Dermis lymphatic vessel endothelial cell (primary cell): ENCODE measurements around the gene AURKB. TPM values are rescaled to one million over a fixed set of nuclear protein-coding genes. Genes with fewer than 3 reads are reported as not detected.

ENCODE experiments used
- total RNA-seq: library from RNA; depleted of rRNA; stranded (reverse); fragments of >200 nt; gene quantifications from 2 replicates; pipeline ENCODE4 v1.2.1, GENCODE V29; 2014

AURKB gene
- total RNA-seq: 5.9 and 6.2 TPM in 2 replicates

GRCh38 chr17:8209907-8210760 is at the start of gene AURKB:
Gene AURKB (minus strand): TSS chr17:8210575. CDS start chr17:8210224, 351 bp downstream.

DNA sequence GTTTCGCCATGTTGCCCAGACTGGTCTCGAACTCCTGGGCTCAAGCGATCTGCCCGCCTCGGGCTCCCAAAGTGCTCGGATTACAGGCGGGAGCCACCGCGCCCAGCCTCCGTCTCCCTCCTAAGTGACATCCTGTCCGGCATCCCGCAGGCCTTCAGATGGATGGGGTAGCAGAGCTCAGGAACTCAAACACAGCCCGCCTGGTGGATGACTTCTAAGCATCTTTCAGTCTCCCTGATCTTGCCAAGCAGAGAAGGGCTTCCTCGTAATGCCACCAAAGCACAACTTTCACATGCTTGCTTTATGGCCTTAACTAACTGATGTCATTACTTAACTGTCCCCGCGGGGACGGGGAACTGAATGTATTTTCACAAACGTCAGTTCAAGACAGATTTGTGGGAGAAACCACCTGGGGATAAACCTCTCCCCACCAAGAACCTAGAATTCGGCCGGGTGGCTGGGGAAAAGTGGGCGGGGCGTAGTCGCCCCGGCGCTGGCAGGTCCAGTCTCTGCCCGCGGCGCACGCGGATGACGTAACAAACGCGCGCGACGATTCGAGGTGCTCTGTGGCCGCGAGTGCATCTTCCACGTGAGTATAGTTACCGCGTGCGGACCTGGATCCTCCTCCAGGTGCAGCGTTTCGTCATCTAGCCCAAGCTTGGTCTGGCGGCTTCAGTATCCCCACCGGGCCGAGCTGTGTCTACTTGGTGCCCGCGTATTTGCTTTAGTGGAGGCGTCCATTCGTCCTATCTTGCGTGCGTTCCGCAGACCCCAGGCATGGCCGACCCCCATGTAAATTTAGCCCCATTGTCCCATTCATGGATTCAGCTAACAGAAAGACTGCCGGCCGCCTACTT is 38.6 kb upstream of the AURKB start, which contains the start of gene PFAS:
Gene PFAS (plus strand): TSS at position 539 of the 857 bp plus-strand sequence. CDS start 4,649 bp downstream, outside the sequence.

GRCh38 chr17:8189711-8190477 is 20.5 kb downstream of the AURKB start, which contains the start of gene BORCS6:
Gene BORCS6 (minus strand): TSS chr17:8190180. CDS start chr17:8190140, 40 bp downstream.

GRCh38 chr17:8176197-8176940 is 34.0 kb downstream of the AURKB start, which contains the start of gene TMEM107:
Gene TMEM107 (minus strand): TSS chr17:8176380. CDS start chr17:8176286, 94 bp downstream.

DNA sequence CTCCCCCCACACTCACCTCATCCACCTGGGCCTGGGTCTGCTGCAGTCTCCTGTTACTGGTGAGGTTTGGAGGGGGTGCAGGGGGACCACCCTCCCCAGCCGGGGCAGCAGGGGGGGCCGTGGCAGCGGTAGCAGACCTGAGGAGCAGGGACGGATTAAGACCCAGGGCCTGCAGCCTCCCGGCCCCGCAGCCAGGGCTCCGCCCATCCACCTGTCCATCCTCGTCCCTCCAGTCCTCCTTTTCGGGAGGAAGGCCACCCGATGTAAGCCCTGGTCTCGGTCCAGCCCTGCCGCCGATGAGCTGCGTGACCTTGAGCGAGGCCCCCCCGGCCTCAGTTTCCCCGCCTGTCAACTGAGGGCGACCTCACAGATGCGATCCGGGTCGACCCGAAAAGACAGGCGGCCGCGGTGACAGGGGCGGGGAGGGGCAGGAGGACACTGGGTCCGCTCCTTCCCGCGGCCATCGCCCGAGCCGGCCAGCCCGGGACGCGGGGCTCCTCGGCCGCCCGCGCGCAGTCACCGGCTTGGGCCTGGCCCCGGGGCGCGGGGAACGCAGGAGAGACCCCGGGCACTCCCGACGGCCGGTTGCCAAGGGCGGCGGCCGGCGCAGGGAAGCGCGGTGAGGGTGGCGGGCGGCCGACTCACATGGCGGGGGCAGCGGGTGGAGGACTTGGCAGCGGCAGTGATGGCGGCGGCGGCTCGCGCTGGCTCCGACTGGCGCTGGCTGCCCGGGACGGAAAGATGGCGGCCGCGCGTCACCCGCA is 48.0 kb downstream of the AURKB start, which contains the start of gene VAMP2:
Gene VAMP2 (minus strand): TSS at position 716 of the 764 bp plus-strand sequence. CDS start 69 bp downstream, at position 647.

Other genes starting within 250 kb of the AURKB start
- not detected in 2 replicates for gene GUCY2D, start 208.0 kb downstream of the AURKB start, total RNA-seq
- not detected in 2 replicates for gene ALOX15B, start 171.5 kb downstream of the AURKB start, total RNA-seq
- gene ALOX12B, start 122.9 kb downstream of the AURKB start, total RNA-seq: not detected in 2 replicates
- under 0.01 TPM in 1 of 2 replicates, not detected in the other for gene ALOXE3, start 92.1 kb downstream of the AURKB start, total RNA-seq
- not detected in 2 replicates for gene HES7, start 86.5 kb downstream of the AURKB start, total RNA-seq
- 9.3 and 13.9 TPM in 2 replicates for gene PER1, start 58.2 kb downstream of the AURKB start, total RNA-seq
- gene VAMP2, start 47.6 kb downstream of the AURKB start, total RNA-seq: 4.0 and 4.2 TPM in 2 replicates
- gene TMEM107, start 34.2 kb downstream of the AURKB start, total RNA-seq: 28.2 and 45.3 TPM in 2 replicates
- gene BORCS6, start 20.4 kb downstream of the AURKB start, total RNA-seq: 8.5 and 10.7 TPM in 2 replicates
- gene CTC1, start 37.5 kb upstream of the AURKB start, total RNA-seq: 5.1 and 6.8 TPM in 2 replicates
- 11.5 and 17.3 TPM in 2 replicates for gene PFAS, start 38.7 kb upstream of the AURKB start, total RNA-seq
- gene RANGRF, start 78.1 kb upstream of the AURKB start, total RNA-seq: 8.8 and 12.8 TPM in 2 replicates
- gene SLC25A35, start 84.8 kb upstream of the AURKB start, total RNA-seq: 0.34 and 0.87 TPM in 2 replicates
- gene ARHGEF15, start 99.7 kb upstream of the AURKB start, total RNA-seq: 7.3 and 8.3 TPM in 2 replicates
- gene ODF4, start 129.3 kb upstream of the AURKB start, total RNA-seq: not detected in 2 replicates
- gene RPL26, start 172.6 kb upstream of the AURKB start, total RNA-seq: 3,416 and 4,163 TPM in 2 replicates
- gene RNF222, start 187.3 kb upstream of the AURKB start, total RNA-seq: not detected in 2 replicates
- gene NDEL1, start 225.3 kb upstream of the AURKB start, total RNA-seq: 33.3 and 37.3 TPM in 2 replicates